OCI-LY3 (cell line): ENCODE measurements around the gene PALLD.

Source experiments
- H2AFZ ChIP-seq: fragments of 200-600, 300-600 bp; shearing (Covaris generic); 2 replicates; pipeline ENCODE4 v1.6.0; 2014; ENCODE audit warnings: antibody characterized with exemption, low read depth, low read length
- H3K27ac ChIP-seq: fragments of 200-600, 300-600 bp; sonication (generic); 2 replicates; pipeline ENCODE4 v1.5.1; 2014; ENCODE audit warnings: mild to moderate bottlenecking, low read length, moderate library complexity, mixed read lengths
- H3K27me3 ChIP-seq: fragments of 200-600, 300-600 bp; sonication (generic); 2 replicates; pipeline ENCODE4 v1.6.1; 2014; ENCODE audit warnings: low read depth, low read length, mixed read lengths
- H3K36me3 ChIP-seq: fragments of 200-600, 300-600 bp; sonication (generic); replicated peaks from 2 replicates; pipeline ENCODE3; 2014; ENCODE audit warnings: low read depth, low read length, mixed read lengths
- H3K4me1 ChIP-seq: fragments of 300-600, 200-600 bp; sonication (generic); 2 replicates; pipeline ENCODE4 v1.6.1; 2014; ENCODE audit warnings: low read length, mixed read lengths
- H3K4me2 ChIP-seq: fragments of 200-600, 300-600 bp; sonication (generic); 2 replicates; pipeline ENCODE4 v1.6.1; 2014; ENCODE audit warnings: low read length, mixed read lengths
- H3K4me3 ChIP-seq: fragments of 300-600, 200-600 bp; sonication (generic); 2 replicates; pipeline ENCODE4 v1.5.1; 2014; ENCODE audit warnings: antibody characterized with exemption, mild to moderate bottlenecking, low read length, moderate library complexity
- H3K79me2 ChIP-seq: fragments of 300-600, 200-600 bp; shearing (Covaris generic); 2 replicates; pipeline ENCODE4 v1.6.1; 2014; ENCODE audit warnings: mild to moderate bottlenecking, low read length, mixed read lengths
- H3K9ac ChIP-seq: fragments of 300-600, 200-600 bp; shearing (Covaris generic); 2 replicates; pipeline ENCODE4 v1.6.0; 2014; ENCODE audit warnings: mild to moderate bottlenecking, low read length, moderate library complexity
- H3K9me3 ChIP-seq: fragments of 200-600, 300-600 bp; shearing (Covaris generic); 2 replicates; pipeline ENCODE4 v1.6.1; 2014; ENCODE audit warnings: low read length, mixed read lengths; ENCODE audit not compliant: insufficient read depth
- H4K20me1 ChIP-seq: fragments of 200-600, 300-600 bp; sonication (generic); 2 replicates; pipeline ENCODE4 v1.6.1; 2016; ENCODE audit warnings: low read length, mixed read lengths; ENCODE audit not compliant: insufficient read depth
- EZH2phosphoT487 ChIP-seq: fragments of 200-600 bp; shearing (Covaris generic); IDR thresholded peaks from 2 replicates; pipeline ENCODE4 v1.6.1; 2018; ENCODE audit warnings: antibody characterized with exemption, mixed run types, low read depth
- TF ChIP-seq, protein P1 (sequence below): fragments of 200-600, 300-600 bp; sonication (generic); IDR thresholded peaks from 2 replicates; pipeline ENCODE4 v1.5.1; 2014; ENCODE audit warnings: antibody characterized with exemption, low read length, low read depth

PALLD gene

DNA sequence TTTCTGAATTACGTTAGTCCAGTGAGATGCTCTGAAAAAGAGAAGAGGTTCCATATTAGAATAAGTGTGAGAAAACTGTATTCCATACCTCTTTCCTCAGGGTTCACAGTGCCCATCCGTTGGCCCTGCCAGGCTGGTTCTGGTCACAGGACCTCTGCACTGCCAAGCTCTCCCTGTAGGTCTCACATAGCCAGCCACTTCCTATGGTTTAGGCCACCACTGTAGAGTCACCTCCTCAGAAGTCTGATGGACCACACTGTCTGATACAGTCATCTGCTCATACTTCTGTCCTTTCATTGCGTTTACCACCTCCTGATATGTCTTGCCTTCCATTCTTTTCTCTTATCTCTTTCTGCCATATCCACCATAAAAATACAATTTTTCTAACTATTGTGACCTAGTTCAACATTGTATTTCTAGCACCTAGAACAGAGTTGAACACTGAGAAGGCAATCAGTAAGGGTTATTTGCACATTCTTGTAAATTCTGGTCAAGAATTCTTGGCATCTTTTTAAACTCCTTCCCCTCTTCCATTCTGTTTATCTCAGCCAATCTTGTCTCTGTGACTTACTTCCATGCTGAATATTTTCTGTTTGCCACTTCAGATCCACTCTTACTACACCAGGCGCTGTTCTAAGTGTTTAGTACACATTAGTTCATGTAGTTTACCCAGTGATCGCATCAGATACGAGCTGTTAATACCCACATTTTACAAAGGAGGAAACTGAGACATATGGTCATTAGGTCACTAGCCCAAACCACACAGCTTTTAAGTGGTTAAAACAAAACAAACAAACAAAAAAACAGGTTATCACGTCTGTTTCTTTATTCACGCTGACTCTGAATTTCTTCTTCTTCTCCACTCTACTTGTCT lies 387.6 kb downstream of the PALLD start:
- no peak for TF ChIP-seq EZH2phosphoT487
- TF ChIP-seq, protein P1, sequence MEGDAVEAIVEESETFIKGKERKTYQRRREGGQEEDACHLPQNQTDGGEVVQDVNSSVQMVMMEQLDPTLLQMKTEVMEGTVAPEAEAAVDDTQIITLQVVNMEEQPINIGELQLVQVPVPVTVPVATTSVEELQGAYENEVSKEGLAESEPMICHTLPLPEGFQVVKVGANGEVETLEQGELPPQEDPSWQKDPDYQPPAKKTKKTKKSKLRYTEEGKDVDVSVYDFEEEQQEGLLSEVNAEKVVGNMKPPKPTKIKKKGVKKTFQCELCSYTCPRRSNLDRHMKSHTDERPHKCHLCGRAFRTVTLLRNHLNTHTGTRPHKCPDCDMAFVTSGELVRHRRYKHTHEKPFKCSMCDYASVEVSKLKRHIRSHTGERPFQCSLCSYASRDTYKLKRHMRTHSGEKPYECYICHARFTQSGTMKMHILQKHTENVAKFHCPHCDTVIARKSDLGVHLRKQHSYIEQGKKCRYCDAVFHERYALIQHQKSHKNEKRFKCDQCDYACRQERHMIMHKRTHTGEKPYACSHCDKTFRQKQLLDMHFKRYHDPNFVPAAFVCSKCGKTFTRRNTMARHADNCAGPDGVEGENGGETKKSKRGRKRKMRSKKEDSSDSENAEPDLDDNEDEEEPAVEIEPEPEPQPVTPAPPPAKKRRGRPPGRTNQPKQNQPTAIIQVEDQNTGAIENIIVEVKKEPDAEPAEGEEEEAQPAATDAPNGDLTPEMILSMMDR: no peak
- Histone ChIP-seq H3K27ac (no peak overlapping the region), H3K4me2 (no peak overlapping the region), H4K20me1 (peaks cover 18% of the 10 kb centered on the region), H2AFZ (no peak overlapping the region), H3K36me3 (peaks cover 3% of the 10 kb centered on the region), H3K4me1 (peaks cover 24% of the 10 kb centered on the region), H3K79me2 (no peaks in the 10 kb centered on the region), H3K27me3 (0 out of 2 replicates have a peak, but pooled peaks cover 6% of the 10 kb centered on the region), H3K4me3 (no peak overlapping the region), H3K9me3 (no peaks in the 10 kb centered on the region), H3K9ac (no peak overlapping the region)

DNA sequence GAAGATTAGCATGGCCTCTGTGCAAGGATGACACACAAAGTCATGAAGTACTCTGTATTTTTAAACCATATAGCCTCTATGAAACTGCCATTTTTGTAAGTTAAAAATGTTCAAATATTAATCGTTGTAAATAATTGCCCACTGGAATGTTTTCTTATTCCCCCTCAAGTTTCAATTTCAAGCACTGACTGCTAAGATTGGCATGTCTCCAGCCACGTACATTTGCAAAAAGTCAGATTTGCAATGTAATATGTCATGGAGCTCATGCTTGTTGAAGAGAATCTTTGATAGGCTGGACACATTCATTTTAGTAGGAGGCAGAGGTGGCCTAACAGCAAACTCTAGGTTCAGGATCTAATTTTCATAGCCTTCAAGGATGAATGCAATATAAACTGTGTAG lies 388.5 kb downstream of the PALLD start:
- TF ChIP-seq, protein P1: no peak
- TF ChIP-seq EZH2phosphoT487: no peak
- no peaks in the 10 kb centered on the region for H3K79me2 ChIP-seq
- H3K4me1 ChIP-seq: peaks cover 20% of the 10 kb centered on the region

DNA sequence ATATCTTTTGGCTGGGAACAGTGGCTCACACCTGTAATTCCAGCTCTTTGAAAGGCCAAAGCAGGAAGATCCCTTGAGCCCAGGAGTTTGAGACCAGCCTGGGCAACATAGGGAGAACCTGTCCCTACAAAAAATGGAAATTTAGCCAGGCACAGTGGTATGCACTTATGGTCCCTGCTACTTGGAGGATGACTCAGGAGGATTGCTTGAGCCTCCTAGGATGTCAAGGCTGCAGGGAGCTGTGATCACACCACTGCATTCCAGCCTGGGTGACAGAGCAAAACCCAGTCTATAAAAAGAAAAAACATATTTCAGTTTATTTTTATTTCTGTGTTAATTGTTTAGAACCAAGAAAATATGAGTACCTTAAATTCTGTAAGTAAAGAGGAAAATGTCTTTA lies 389.5 kb downstream of the PALLD start:
- TF ChIP-seq, protein P1: no peak
- no peak for TF ChIP-seq EZH2phosphoT487
- Histone ChIP-seq H3K27ac (no peak overlapping the region), H3K9me3 (no peaks in the 10 kb centered on the region), H3K36me3 (peaks cover 8% of the 10 kb centered on the region), H3K9ac (no peak overlapping the region), H3K4me1 (peaks cover 11% of the 10 kb centered on the region), H3K27me3 (0 out of 2 replicates have a peak, but pooled peaks cover 6% of the 10 kb centered on the region), H3K4me3 (no peak overlapping the region), H2AFZ (no peak overlapping the region), H3K79me2 (no peaks in the 10 kb centered on the region), H3K4me2 (no peak overlapping the region), H4K20me1 (peaks cover 8% of the 10 kb centered on the region; the same call in 1 of the 2 replicates)

More for the DNA sequence above, 388.5 kb downstream of the PALLD start:
- H3K27me3 ChIP-seq: 0 out of 2 replicates have a peak, but pooled peaks cover 6% of the 10 kb centered on the region
- H3K9me3 ChIP-seq: no peaks in the 10 kb centered on the region
- peaks cover 7% of the 10 kb centered on the region for H3K36me3 ChIP-seq
- no peak overlapping the region for H3K9ac ChIP-seq
- H3K27ac ChIP-seq: no peak overlapping the region
- no peak overlapping the region for H2AFZ ChIP-seq
- no peak overlapping the region for H3K4me3 ChIP-seq
- no peak overlapping the region for H3K4me2 ChIP-seq
- H4K20me1 ChIP-seq: peaks cover 14% of the 10 kb centered on the region

DNA sequence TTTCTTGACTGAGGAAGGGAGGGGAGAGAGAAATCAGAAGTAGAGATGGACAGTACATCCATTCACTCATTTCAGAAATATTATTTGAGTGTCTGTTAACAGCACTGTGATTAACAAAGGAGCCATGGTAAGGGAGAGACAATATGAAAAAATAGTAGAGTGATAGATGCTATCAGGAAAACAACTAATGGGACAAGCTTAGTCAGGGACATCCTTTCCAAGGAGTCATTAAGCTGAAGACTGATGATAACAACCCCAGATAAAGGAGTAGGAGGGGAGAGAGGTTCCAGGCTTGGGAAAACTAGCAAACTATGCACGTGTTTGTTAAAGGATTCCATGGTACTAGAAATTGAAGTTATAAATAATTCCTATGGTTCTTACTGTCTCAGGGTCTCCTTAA lies 391.0 kb downstream of the PALLD start:
- peaks cover 11% of the 10 kb centered on the region for H3K36me3 ChIP-seq
- H3K9me3 ChIP-seq: no peaks in the 10 kb centered on the region
- H3K9ac ChIP-seq: no peak overlapping the region

More for the DNA sequence above, 391.0 kb downstream of the PALLD start:
- no peaks in the 10 kb centered on the region for H3K27me3 ChIP-seq
- no peak overlapping the region for H3K4me2 ChIP-seq
- no peak overlapping the region for H3K4me3 ChIP-seq
- H2AFZ ChIP-seq: no peak overlapping the region
- H3K4me1 ChIP-seq: peaks cover 6% of the 10 kb centered on the region; the same call in 1 of the 2 replicates
- H3K27ac ChIP-seq: no peak overlapping the region
- TF ChIP-seq EZH2phosphoT487: no peak
- TF ChIP-seq, protein P1: no peak
- H3K79me2 ChIP-seq: no peaks in the 10 kb centered on the region
- H4K20me1 ChIP-seq: no peaks in the 10 kb centered on the region
